C1 segment of cervical spinal cord (tissue), 14 donors: ENCODE measurements around the gene ENG.
"Not testable (repeated sequence)": the region's sequence is repeated elsewhere in the genome, so short reads cannot be mapped to it uniquely, and the experiment has no call there.

Source experiments
- DNase-seq, 14 donors: peaks; one replicate each; lab custom pipeline; 2025; lab: John Stamatoyannopoulos, UW

Gene ENG

GRCh38 chr9:127794001-127794791 lies 60.3 kb downstream of the ENG start:
- no peak for DNase-seq

- peak in 1 of 14 donors; percentile 79 for DNase-seq
Observed at GRCh38 chr9:127793093-127793708, 61.3 kb downstream of the ENG start.

- no peak for DNase-seq
Observed at GRCh38 chr9:127792417-127793031, 61.9 kb downstream of the ENG start.

- DNase-seq: no peak
Observed at GRCh38 chr9:127791085-127791484, 63.4 kb downstream of the ENG start.

GRCh38 chr9:127790094-127790855 lies 64.2 kb downstream of the ENG start:
- DNase-seq: no peak

- DNase-seq: no peak
Observed at GRCh38 chr9:127789179-127789578, 65.3 kb downstream of the ENG start.

- DNase-seq: no peak
Observed at GRCh38 chr9:127788337-127789011, 66.0 kb downstream of the ENG start.

GRCh38 chr9:127786773-127787104 lies 67.7 kb downstream of the ENG start:
- DNase-seq: no peak

- DNase-seq: peak; percentile 23 to 92 (median 82)
Observed at GRCh38 chr9:127785933-127786772, 68.3 kb downstream of the ENG start, which contains the start of gene CDK9. Gene CDK9, plus strand, starts transcription at chr9:127786034. Its CDS starts 115 bp downstream, at chr9:127786149.

- DNase-seq: peak; percentile 25 to 89 (median 80)
Observed at GRCh38 chr9:127785023-127785932, 69.2 kb downstream of the ENG start.

- DNase-seq: peak in 6 of 14 donors; percentile 35 to 52 (median 44)
Observed at GRCh38 chr9:127783111-127784008, 71.1 kb downstream of the ENG start.

- DNase-seq: no peak
Observed at GRCh38 chr9:127781806-127782205, 72.7 kb downstream of the ENG start.

GRCh38 chr9:127780909-127781308 lies 73.5 kb downstream of the ENG start:
- not testable (repeated sequence) for DNase-seq

- DNase-seq: peak in 7 of 14 donors; percentile 26 to 76 (median 49)
Observed at GRCh38 chr9:127780126-127780885, 74.2 kb downstream of the ENG start.

- DNase-seq: peak in 1 of 14 donors; percentile 21
Observed at GRCh38 chr9:127779136-127779981, 75.1 kb downstream of the ENG start.
